GM18951 (cell line): ENCODE data around the gene DLG2.
"Not testable (repeated sequence)": the region's sequence is repeated elsewhere in the genome, so short reads cannot be mapped to it uniquely, and the experiment has no call there.

Source experiments
- POLR2A ChIP-seq: IDR thresholded peaks from 4 replicates; pipeline ENCODE4 v1.6.1; 2011; ENCODE audit warnings: mild to moderate bottlenecking; ENCODE audit not compliant: insufficient read length, insufficient read depth; ENCODE audit errors: extremely low read depth
- in situ Hi-C: fragments of 300-500 bp; cut with MboI; formaldehyde crosslinking; loops from one replicate; pipeline ENCODE4 v1.12.0; 2022; ENCODE audit warnings: low sequenced_read_pairs, mixed read lengths, inconsistent platforms; ENCODE audit not compliant: unreplicated experiment

DLG2 gene

GRCh38 chr11:85423316-85423715, 203.8 kb downstream of the DLG2 start:
- in situ Hi-C loops: no loop called here
- no peak for TF ChIP-seq POLR2A

GRCh38 chr11:85414175-85414574, 213.0 kb downstream of the DLG2 start:
- no peak for TF ChIP-seq POLR2A
- in situ Hi-C loops: no loop called here

- no peak for TF ChIP-seq POLR2A
- in situ Hi-C loops: no loop called here
Observed at GRCh38 chr11:85407648-85408047, 219.5 kb downstream of the DLG2 start.

GRCh38 chr11:85406841-85407240, 220.3 kb downstream of the DLG2 start:
- in situ Hi-C loops: no loop called here
- no peak for TF ChIP-seq POLR2A

- in situ Hi-C loops: no loop called here
- TF ChIP-seq POLR2A: no peak
Observed at GRCh38 chr11:85406316-85406715, 220.8 kb downstream of the DLG2 start.

- in situ Hi-C loops: not testable (repeated sequence)
Observed at GRCh38 chr11:85395515-85396055, 231.6 kb downstream of the DLG2 start.

GRCh38 chr11:85394283-85394682, 232.9 kb downstream of the DLG2 start:
- in situ Hi-C loops: no loop called here
- no peak for TF ChIP-seq POLR2A

- no peak for TF ChIP-seq POLR2A
- in situ Hi-C loops: no loop called here
Observed at GRCh38 chr11:85391141-85391540, 236.0 kb downstream of the DLG2 start.

- in situ Hi-C loops: no loop called here
- no peak for TF ChIP-seq POLR2A
Observed at GRCh38 chr11:85385547-85385946, 241.6 kb downstream of the DLG2 start.

GRCh38 chr11:85385111-85385510, 242.0 kb downstream of the DLG2 start:
- in situ Hi-C loops: no loop called here

GRCh38 chr11:85379066-85379465, 248.1 kb downstream of the DLG2 start:
- in situ Hi-C loops: no loop called here
- no peak for TF ChIP-seq POLR2A

More at GRCh38 chr11:85385111-85385510, 242.0 kb downstream of the DLG2 start:
- no peak for TF ChIP-seq POLR2A

GRCh38 chr11:85377901-85378300, 249.2 kb downstream of the DLG2 start:
- TF ChIP-seq POLR2A: no peak
- in situ Hi-C loops: no loop called here

GRCh38 chr11:85359859-85360258, 267.3 kb downstream of the DLG2 start:
- no peak for TF ChIP-seq POLR2A
- in situ Hi-C loops: no loop called here

GRCh38 chr11:85355921-85356320, 271.2 kb downstream of the DLG2 start:
- in situ Hi-C loops: no loop called here

GRCh38 chr11:85349539-85349938, 277.6 kb downstream of the DLG2 start:
- in situ Hi-C loops: not testable (repeated sequence)

More at GRCh38 chr11:85355921-85356320, 271.2 kb downstream of the DLG2 start:
- no peak for TF ChIP-seq POLR2A
